Liver (tissue), 9 donors: Measurements from ENCODE around the gene TAS2R7. TPM values are rescaled to one million over a fixed set of nuclear protein-coding genes. Genes with fewer than 3 reads are reported as not detected.

Experiments
- DNase-seq: peaks from one replicate; pipeline ENCODE4 v3.0.0-alpha.2; 2017; ENCODE audit warnings: low spot score
- H3K27ac ChIP-seq, 2 donors: one replicate each; pipeline ENCODE4 v1.7.0; 2013; ENCODE audit warnings: inconsistent platforms in 2 of 2, low read length in 2 of 2, control low read depth in 1 of 2, low read depth in 1 of 2, mild to moderate bottlenecking in 1 of 2
- H3K27me3 ChIP-seq, 4 donors: one replicate each; pipeline versions ENCODE4 v1.6.1 to v1.7.0; 2013; ENCODE audit warnings: low read length in 3 of 4, inconsistent platforms in 1 of 4, mild to moderate bottlenecking in 1 of 4, moderate library complexity in 1 of 4; ENCODE audit not compliant: control insufficient read depth in 4 of 4, insufficient read depth in 4 of 4
- H3K36me3 ChIP-seq, 4 donors: one replicate each; pipeline versions ENCODE4 v1.6.1 to v1.7.0; 2013; ENCODE audit warnings: low read length in 3 of 4, mild to moderate bottlenecking in 3 of 4, low read depth in 1 of 4, moderate library complexity in 1 of 4; ENCODE audit not compliant: control insufficient read depth in 4 of 4, insufficient read depth in 3 of 4
- H3K4me1 ChIP-seq, 4 donors: one replicate each; pipeline versions ENCODE4 v1.6.1 to v1.7.0; 2013; ENCODE audit warnings: low read length in 3 of 4, mild to moderate bottlenecking in 3 of 4, moderate library complexity in 1 of 4; ENCODE audit not compliant: control insufficient read depth in 4 of 4, insufficient read depth in 4 of 4
- H3K4me3 ChIP-seq, 3 donors: one replicate each; pipeline versions ENCODE4 v1.6.1 to v1.7.0; 2013; ENCODE audit warnings: low read length in 3 of 3, control low read depth in 1 of 3, low read depth in 1 of 3, mild to moderate bottlenecking in 1 of 3
- H3K9ac ChIP-seq, 2 donors: one replicate each; pipeline ENCODE4 v1.7.0; 2013; ENCODE audit warnings: low read length in 2 of 2, mild to moderate bottlenecking in 2 of 2, moderate library complexity in 2 of 2, control low read depth in 1 of 2, low read depth in 1 of 2
- H3K9me3 ChIP-seq, 4 donors: one replicate each; pipeline versions ENCODE4 v1.6.1 to v1.7.0; 2013; ENCODE audit warnings: low read length in 3 of 4; ENCODE audit not compliant: control insufficient read depth in 4 of 4
- EGR1 ChIP-seq, 2 donors: IDR thresholded peaks; 2 replicates each; pipeline ENCODE4 v1.6.1; 2016 to 2018; ENCODE audit warnings: antibody characterized with exemption in 2 of 2, low read depth in 2 of 2
- FOXA1 ChIP-seq: IDR thresholded peaks from 2 replicates; pipeline ENCODE4 v1.6.1; 2016; ENCODE audit warnings: antibody characterized with exemption
- FOXA2 ChIP-seq: IDR thresholded peaks from 2 replicates; pipeline ENCODE4 v1.6.1; 2016; ENCODE audit warnings: antibody characterized with exemption
- HNF4A ChIP-seq, 2 donors: conservative IDR thresholded peaks; 2 replicates each; pipeline ENCODE4 v1.6.1; 2016; ENCODE audit warnings: antibody characterized with exemption in 2 of 2, mild to moderate bottlenecking in 2 of 2
- HNF4G ChIP-seq: IDR thresholded peaks from 2 replicates; pipeline ENCODE4 v1.6.1; 2016; ENCODE audit warnings: antibody characterized with exemption
- JUND ChIP-seq, 2 donors: IDR thresholded peaks; 2 replicates each; pipeline ENCODE4 v1.6.1; 2016; ENCODE audit warnings: antibody characterized with exemption in 2 of 2
- NR2F2 ChIP-seq: IDR thresholded peaks from 2 replicates; pipeline ENCODE4 v1.6.1; 2016; ENCODE audit warnings: antibody characterized with exemption
- RXRA ChIP-seq, 2 donors: IDR thresholded peaks; 2 replicates each; pipeline ENCODE4 v1.6.1; 2017 to 2018; ENCODE audit warnings: antibody characterized with exemption in 2 of 2, mild to moderate bottlenecking in 1 of 2
- SP1 ChIP-seq: IDR thresholded peaks from 2 replicates; pipeline ENCODE4 v1.6.1; 2018; ENCODE audit warnings: antibody characterized with exemption, mild to moderate bottlenecking
- TAF1 ChIP-seq: conservative IDR thresholded peaks from 2 replicates; pipeline ENCODE4 v1.6.1; 2016; ENCODE audit warnings: antibody characterized with exemption, mild to moderate bottlenecking
- YY1 ChIP-seq: IDR thresholded peaks from 2 replicates; pipeline ENCODE4 v1.6.1; 2016; ENCODE audit warnings: antibody characterized with exemption, mild to moderate bottlenecking
- WGBS: extraction: QIAGEN DNeasy Blood & Tissue Kit; methylation state at CpG from one replicate; pipeline ENCODE4 v1.1.7; 2013; 5-methylcytosine and 5-hydroxymethylcytosine counted together
- polyA plus RNA-seq, 2 donors: library from polyadenylated mRNA; stranded (reverse) in 1 of 2; unstranded in 1 of 2; fragments of 200-250 nt in 1 of 2; fragments of >200 nt in 1 of 2; fragmentation: Nextera tagmentation in 1 of 2; extraction: Ambion mirVana in 1 of 2; gene quantifications; one replicate each; pipeline versions ENCODE4 v1.2.1 to v1.2.3, GENCODE V29; 2013 to 2015
- total RNA-seq, 2 donors: library from RNA; depleted of rRNA; stranded (reverse); fragments of >200 nt; gene quantifications; one replicate each; pipeline ENCODE4 v1.2.3, GENCODE V29; 2014
- TF ChIP-seq, protein P1 (sequence below): IDR thresholded peaks from 2 replicates; pipeline ENCODE4 v1.6.1; 2016; ENCODE audit warnings: antibody characterized with exemption
- TF ChIP-seq, protein P2 (sequence below): IDR thresholded peaks from 2 replicates; pipeline ENCODE4 v1.6.1; 2016; ENCODE audit warnings: antibody characterized with exemption
- TF ChIP-seq, protein P3 (sequence below): IDR thresholded peaks from 2 replicates; pipeline ENCODE4 v1.6.1; 2016; ENCODE audit warnings: antibody characterized with exemption, mild to moderate bottlenecking
- TF ChIP-seq, protein P4 (sequence below): IDR thresholded peaks from 2 replicates; pipeline ENCODE4 v1.6.1; 2016; ENCODE audit warnings: antibody characterized with exemption
- donor health status: healthy.
- donor health status: healthy.
- donor health status: healthy.
- donor health status: healthy.
- donor health status: healthy.

TAS2R7 gene
- total and polyA plus RNA-seq, 4 donors = 0.42 TPM; not detected in 3

DNA sequence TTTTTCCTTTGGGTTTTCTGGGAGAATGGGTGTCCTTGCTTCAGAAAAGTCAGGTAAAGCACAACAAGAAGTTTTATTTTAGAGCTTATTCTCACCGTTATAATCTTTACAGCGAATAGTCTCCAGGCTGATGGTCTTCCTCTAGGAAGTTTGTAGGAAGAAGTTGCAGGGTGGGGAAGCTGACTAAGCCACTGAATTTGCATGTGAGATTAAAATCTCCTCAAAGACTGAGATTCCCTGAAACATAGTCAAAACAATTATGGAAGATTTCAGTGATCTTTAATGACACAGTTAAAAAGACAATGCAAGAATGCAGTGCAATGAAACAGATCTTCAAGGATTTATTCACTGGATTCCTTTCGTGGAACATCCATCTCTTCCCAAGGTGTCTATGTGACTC lies 22.5 kb upstream of the TAS2R7 start:
- 87% methylated on average over 3 of the region's 3 CpGs for WGBS
- H3K27ac ChIP-seq = no peak overlapping the region
- no peak for DNase-seq
- TF ChIP-seq RXRA (IDR thresholded peaks at IDR 0.05) (no peak), HNF4A (conservative IDR thresholded peaks at IDR 0.05) (no peak), FOXA1 (no peak), NR2F2 (no peak), JUND (IDR thresholded peaks at IDR 0.05) (no peak), TAF1 (no peak), YY1 (no peak), FOXA2 (no peak), SP1 (no peak), EGR1 (IDR thresholded peaks at IDR 0.05; ENCODE audit: low read depth in 2 of 2) (no peak)
- TF ChIP-seq, protein P1, sequence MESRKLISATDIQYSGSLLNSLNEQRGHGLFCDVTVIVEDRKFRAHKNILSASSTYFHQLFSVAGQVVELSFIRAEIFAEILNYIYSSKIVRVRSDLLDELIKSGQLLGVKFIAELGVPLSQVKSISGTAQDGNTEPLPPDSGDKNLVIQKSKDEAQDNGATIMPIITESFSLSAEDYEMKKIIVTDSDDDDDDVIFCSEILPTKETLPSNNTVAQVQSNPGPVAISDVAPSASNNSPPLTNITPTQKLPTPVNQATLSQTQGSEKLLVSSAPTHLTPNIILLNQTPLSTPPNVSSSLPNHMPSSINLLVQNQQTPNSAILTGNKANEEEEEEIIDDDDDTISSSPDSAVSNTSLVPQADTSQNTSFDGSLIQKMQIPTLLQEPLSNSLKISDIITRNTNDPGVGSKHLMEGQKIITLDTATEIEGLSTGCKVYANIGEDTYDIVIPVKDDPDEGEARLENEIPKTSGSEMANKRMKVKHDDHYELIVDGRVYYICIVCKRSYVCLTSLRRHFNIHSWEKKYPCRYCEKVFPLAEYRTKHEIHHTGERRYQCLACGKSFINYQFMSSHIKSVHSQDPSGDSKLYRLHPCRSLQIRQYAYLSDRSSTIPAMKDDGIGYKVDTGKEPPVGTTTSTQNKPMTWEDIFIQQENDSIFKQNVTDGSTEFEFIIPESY = no peak
- TF ChIP-seq, protein P2, sequence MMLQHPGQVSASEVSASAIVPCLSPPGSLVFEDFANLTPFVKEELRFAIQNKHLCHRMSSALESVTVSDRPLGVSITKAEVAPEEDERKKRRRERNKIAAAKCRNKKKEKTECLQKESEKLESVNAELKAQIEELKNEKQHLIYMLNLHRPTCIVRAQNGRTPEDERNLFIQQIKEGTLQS = no peak
- TF ChIP-seq, protein P3, sequence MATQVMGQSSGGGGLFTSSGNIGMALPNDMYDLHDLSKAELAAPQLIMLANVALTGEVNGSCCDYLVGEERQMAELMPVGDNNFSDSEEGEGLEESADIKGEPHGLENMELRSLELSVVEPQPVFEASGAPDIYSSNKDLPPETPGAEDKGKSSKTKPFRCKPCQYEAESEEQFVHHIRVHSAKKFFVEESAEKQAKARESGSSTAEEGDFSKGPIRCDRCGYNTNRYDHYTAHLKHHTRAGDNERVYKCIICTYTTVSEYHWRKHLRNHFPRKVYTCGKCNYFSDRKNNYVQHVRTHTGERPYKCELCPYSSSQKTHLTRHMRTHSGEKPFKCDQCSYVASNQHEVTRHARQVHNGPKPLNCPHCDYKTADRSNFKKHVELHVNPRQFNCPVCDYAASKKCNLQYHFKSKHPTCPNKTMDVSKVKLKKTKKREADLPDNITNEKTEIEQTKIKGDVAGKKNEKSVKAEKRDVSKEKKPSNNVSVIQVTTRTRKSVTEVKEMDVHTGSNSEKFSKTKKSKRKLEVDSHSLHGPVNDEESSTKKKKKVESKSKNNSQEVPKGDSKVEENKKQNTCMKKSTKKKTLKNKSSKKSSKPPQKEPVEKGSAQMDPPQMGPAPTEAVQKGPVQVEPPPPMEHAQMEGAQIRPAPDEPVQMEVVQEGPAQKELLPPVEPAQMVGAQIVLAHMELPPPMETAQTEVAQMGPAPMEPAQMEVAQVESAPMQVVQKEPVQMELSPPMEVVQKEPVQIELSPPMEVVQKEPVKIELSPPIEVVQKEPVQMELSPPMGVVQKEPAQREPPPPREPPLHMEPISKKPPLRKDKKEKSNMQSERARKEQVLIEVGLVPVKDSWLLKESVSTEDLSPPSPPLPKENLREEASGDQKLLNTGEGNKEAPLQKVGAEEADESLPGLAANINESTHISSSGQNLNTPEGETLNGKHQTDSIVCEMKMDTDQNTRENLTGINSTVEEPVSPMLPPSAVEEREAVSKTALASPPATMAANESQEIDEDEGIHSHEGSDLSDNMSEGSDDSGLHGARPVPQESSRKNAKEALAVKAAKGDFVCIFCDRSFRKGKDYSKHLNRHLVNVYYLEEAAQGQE = no peak
- TF ChIP-seq, protein P4, sequence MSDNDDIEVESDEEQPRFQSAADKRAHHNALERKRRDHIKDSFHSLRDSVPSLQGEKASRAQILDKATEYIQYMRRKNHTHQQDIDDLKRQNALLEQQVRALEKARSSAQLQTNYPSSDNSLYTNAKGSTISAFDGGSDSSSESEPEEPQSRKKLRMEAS = no peak
- H3K27me3 ChIP-seq = no peaks in the 10 kb centered on the region
- no peak overlapping the region for H3K9ac ChIP-seq
- no peaks in the 10 kb centered on the region for H3K9me3 ChIP-seq
- no peaks in the 10 kb centered on the region for H3K4me1 ChIP-seq
- no peaks in the 10 kb centered on the region for H3K36me3 ChIP-seq
- no peak overlapping the region for H3K4me3 ChIP-seq

DNA sequence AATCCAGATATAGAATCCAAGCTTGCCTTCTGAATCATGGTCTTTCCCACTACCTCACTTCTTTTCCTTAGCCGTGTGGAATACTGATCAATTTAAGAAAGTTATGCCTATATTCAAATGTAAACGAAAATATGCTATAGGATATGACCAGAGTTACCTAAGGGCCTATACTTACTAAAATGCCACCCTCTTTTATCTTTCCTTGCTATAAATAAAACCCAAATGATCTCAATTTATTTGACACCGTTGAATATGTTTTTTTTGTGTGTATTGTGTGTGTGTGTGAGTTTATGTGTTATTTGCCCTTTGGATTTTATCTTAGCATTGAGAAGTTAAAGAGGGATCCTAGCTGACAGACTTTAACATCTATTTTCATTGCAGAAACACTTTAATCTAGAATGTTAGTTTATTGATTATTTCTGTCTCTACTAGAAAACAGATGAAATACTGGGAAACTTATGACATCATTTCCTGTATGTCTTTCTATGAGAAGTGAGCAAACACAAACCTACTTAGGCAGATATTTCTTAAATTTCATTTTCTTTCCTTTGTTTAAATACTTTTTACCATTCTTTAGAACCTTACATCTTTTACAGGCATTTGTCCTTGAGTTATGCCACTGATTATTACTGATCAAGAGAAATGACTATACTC lies 9.6 kb upstream of the TAS2R7 start:
- H3K36me3 ChIP-seq = no peaks in the 10 kb centered on the region
- H3K4me1 ChIP-seq = no peaks in the 10 kb centered on the region
- H3K4me3 ChIP-seq = no peak overlapping the region
- H3K27ac ChIP-seq = no peak overlapping the region
- no peak overlapping the region for H3K9ac ChIP-seq
- no peaks in the 10 kb centered on the region for H3K9me3 ChIP-seq
- H3K27me3 ChIP-seq = no peaks in the 10 kb centered on the region
- DNase-seq = no peak
- WGBS = 81% methylated on average over 3 of the region's 3 CpGs
- TF ChIP-seq, protein P2 = no peak
- TF ChIP-seq FOXA2 (no peak), HNF4G (no peak), EGR1 (IDR thresholded peaks at IDR 0.05; ENCODE audit: low read depth in 2 of 2) (no peak)
